ENCODE data around the gene TRPC4AP. TPM values are rescaled to one million over a fixed set of nuclear protein-coding genes. Genes with fewer than 3 reads are reported as not detected.

The TRPC4AP gene
- total RNA-seq, 1 experiment from 2014 or later: 48.6 TPM

GRCh38 chr20:35034145-35034544 lies 58.5 kb downstream of the TRPC4AP start:
- H3K9me2 ChIP-seq (ENCODE audit: insufficient read depth): no peaks in the 10 kb centered on the region
- no peak for ATAC-seq
- H3K4me1 ChIP-seq (ENCODE audit: control insufficient read depth in 1 of 2, insufficient read depth in 2 of 2, low read length in 2 of 2): peaks cover 0 to 1% of the 10 kb centered on the region in 2 experiments; a peak in 1 of 4 replicates
- no peaks in the 10 kb centered on the region for H4K20me1 ChIP-seq (ENCODE audit: insufficient read depth)
- H3K4me3 ChIP-seq (replicated peaks in 1 of 2; ENCODE audit: low read depth in 1 of 2, low read length in 2 of 2): no peak overlapping the region
- H3K36me3 ChIP-seq (ENCODE audit: control insufficient read depth in 1 of 2, insufficient read depth in 2 of 2, low read length in 2 of 2): peaks cover 18 to 19% of the 10 kb centered on the region in 2 experiments
- intact Hi-C loops (cut with micrococcal nuclease): no loop called here
- no peak overlapping the region for H3K4me2 ChIP-seq (ENCODE audit: low read length)
- no peaks in the 10 kb centered on the region for H3K79me2 ChIP-seq (ENCODE audit: insufficient read depth, low read length)
- H2AFZ ChIP-seq (ENCODE audit: low read depth, low read length, poor library complexity, severe bottlenecking): no peak overlapping the region
- no peaks in the 10 kb centered on the region for H3K27me3 ChIP-seq (ENCODE audit: insufficient read depth, low read length)
- ChIA-PET RAD21 (ENCODE audit: low non-redundant PET in 1 of 2, low total read pairs in 2 of 2, uncharacterized antibody in 2 of 2, unreplicated experiment in 2 of 2) (no interaction called here), CTCF (no interaction called here), POLR2A (no interaction called here)
- DNase-seq (ENCODE audit: low read depth, low spot score): no peak
- TF ChIP-seq ATF3 (IDR thresholded peaks at IDR 0.05) (no peak), JUND (IDR thresholded peaks at IDR 0.05) (no peak), CBX3 (IDR thresholded peaks at IDR 0.05; ENCODE audit: low read depth) (no peak), RAD21 (IDR thresholded peaks at IDR 0.05; ENCODE audit: low read depth) (no peak), CTCF (IDR thresholded peaks at IDR 0.05 in 2 of 3, conservative IDR thresholded peaks at IDR 0.05 in 1 of 3; ENCODE audit: borderline replicate concordance in 1 of 3, insufficient read depth in 1 of 3, low read depth in 2 of 3, low read length in 2 of 3) (no peak), POLR2AphosphoS5 (IDR thresholded peaks at IDR 0.05; ENCODE audit: low read depth, low read length) (no peak), EZH2phosphoT487 (IDR thresholded peaks at IDR 0.05; ENCODE audit: borderline replicate concordance) (no peak), ZBTB33 (IDR thresholded peaks at IDR 0.05; ENCODE audit: extremely low read depth, insufficient replicate concordance, low read length) (no peak), EGR1 (IDR thresholded peaks at IDR 0.05; ENCODE audit: low read depth) (no peak), YY1 (IDR thresholded peaks at IDR 0.05; ENCODE audit: extremely low read depth, insufficient replicate concordance, low read depth, low read length) (no peak), FOSL1 (IDR thresholded peaks at IDR 0.05; ENCODE audit: low read depth) (no peak), ELF1 (IDR thresholded peaks at IDR 0.05; ENCODE audit: borderline replicate concordance, low read depth) (no peak), ZNF274 (IDR thresholded peaks at IDR 0.05; ENCODE audit: low read depth, low read length) (no peak), CEBPB (IDR thresholded peaks at IDR 0.05; ENCODE audit: low read depth) (no peak), REST (IDR thresholded peaks at IDR 0.05; ENCODE audit: low read depth) (no peak), MAX (IDR thresholded peaks at IDR 0.05) (no peak)
- no peak overlapping the region for H3K27ac ChIP-seq (ENCODE audit: low read depth, low read length)
- H3K9ac ChIP-seq (ENCODE audit: low read length): no peak overlapping the region
- H3K9me3 ChIP-seq (ENCODE audit: control insufficient read depth in 1 of 2, insufficient read depth in 1 of 2, low read depth in 1 of 2, low read length in 2 of 2): no peaks in the 10 kb centered on the region
- no TSS peak for BruUV-seq (replicated peaks)
